Astrocyte (in vitro differentiated cells and primary cell): ENCODE measurements around the gene FOXM1.

Experiments
- EZH2 ChIP-seq: IDR thresholded peaks from 2 replicates; pipeline ENCODE4 v1.6.1; 2012; ENCODE audit warnings: mild to moderate bottlenecking, low read length, inconsistent platforms; ENCODE audit not compliant: insufficient read depth
- TF ChIP-seq, protein P1 (sequence below): IDR thresholded peaks from 2 replicates; pipeline ENCODE4 v1.5.1; 2011; ENCODE audit warnings: low read depth, mild to moderate bottlenecking, inconsistent platforms, low read length, moderate library complexity; ENCODE audit not compliant: insufficient read depth

DNA sequence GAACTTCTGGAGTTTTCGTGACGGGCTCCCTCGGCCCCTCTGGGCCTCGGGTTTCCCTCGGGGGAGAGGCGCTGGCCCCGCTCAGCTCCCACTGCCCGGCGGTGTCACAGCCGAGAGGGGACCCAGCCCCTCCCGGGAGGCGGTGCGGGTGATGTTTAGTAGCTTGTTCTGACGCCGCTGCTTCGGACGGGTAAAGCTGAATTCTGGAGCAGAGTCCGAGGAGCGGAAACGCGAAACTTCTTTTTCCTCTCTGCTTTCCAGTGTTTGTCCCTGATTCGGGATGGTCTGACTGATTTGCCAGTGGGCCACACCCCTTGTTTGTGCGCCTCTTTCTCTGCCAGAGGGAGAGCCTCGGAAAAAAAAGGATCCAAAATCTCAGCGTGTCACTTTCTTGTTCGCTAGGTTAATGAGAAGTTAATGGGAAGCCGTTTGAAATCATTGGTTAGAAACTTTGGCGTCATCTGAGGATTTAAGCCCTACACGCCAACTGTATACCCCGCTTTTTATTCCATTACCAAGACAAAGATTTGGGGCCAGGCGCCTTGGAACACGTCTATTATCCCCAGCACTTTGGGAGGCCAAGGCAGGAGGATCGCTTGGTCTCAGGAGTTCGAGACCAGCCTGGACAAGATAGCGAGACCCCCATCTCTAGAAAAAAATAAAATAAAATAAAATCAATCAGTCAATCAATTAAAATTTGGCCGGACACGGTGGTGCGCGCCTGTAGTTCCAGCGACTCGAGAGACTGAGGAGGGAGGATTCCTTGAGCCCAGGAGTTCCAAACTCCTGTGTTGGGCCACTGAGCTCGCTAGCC is 14.5 kb upstream of the FOXM1 start:
- no peak for TF ChIP-seq EZH2
- TF ChIP-seq, protein P1, sequence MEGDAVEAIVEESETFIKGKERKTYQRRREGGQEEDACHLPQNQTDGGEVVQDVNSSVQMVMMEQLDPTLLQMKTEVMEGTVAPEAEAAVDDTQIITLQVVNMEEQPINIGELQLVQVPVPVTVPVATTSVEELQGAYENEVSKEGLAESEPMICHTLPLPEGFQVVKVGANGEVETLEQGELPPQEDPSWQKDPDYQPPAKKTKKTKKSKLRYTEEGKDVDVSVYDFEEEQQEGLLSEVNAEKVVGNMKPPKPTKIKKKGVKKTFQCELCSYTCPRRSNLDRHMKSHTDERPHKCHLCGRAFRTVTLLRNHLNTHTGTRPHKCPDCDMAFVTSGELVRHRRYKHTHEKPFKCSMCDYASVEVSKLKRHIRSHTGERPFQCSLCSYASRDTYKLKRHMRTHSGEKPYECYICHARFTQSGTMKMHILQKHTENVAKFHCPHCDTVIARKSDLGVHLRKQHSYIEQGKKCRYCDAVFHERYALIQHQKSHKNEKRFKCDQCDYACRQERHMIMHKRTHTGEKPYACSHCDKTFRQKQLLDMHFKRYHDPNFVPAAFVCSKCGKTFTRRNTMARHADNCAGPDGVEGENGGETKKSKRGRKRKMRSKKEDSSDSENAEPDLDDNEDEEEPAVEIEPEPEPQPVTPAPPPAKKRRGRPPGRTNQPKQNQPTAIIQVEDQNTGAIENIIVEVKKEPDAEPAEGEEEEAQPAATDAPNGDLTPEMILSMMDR = no peak
